Stimulated activated CD8-positive, alpha-beta memory T cell treated with anti-CD3 and anti-CD28 coated beads, Interleukin-15, amount 100 ng/mL, for 48 hours (primary cell): ENCODE measurements around the gene LMO1.

Experiments
- DNase-seq, 2 donors: peaks; one replicate each; pipeline ENCODE4 v3.0.0-alpha.2; 2020; ENCODE audit warnings: low read depth in 2 of 2

LMO1 gene

DNA sequence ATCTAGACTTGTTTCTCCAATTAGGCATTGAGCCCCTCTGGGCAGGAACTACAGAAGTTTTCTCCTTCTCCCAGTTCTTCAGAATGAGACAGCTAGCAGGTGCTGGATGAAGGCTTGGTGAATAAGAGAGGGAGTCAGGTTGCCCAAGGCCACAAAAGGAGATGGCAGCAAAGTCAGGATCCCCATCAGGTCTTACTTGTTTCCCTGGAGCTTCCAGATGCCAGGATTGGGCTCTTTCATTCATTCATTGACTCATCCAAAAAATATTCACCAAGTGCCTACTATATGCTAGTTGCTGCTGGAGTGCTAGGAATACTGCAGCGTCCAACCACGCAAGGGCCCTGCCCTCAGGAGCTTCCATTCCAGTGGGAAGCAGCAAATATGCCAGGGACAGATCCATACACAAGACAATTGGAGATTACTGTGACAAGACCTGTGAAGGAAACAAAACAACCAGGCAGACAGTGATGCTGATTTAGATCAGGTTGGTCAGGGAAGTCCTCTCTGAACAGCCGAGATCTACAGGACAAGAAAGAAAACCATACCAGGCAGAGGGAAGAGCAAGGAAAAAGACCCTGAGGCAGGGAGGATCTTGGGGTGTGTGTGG, 24.6 kb upstream of the LMO1 start:
- no peak for DNase-seq

- no peak for DNase-seq
Observed at GRCh38 chr11:8287703-8288102, 24.0 kb upstream of the LMO1 start.

DNA sequence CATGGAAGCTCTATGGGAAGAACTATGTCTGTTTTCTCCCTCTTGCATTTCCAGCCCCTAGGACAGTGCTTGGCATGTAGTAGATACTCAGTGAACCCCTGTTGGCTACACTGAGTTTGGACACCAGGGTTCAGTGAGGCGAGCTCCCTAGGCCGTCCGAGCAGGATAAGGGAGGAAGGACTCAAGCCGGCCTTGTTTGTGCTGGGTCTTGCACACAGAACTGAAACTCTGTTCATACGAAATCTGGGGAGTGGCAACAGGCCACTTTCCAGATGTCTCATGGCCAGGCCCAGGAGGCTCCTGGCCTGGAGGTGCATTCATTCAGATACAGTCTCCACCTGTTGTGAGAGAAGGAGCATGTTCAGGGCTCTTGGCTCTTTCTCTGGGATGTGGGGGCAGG, 23.6 kb upstream of the LMO1 start:
- no peak for DNase-seq

- DNase-seq, result no peak
Observed at GRCh38 chr11:8286886-8287285, 23.2 kb upstream of the LMO1 start.

GRCh38 chr11:8285796-8286195, 22.1 kb upstream of the LMO1 start:
- DNase-seq, result no peak

DNA sequence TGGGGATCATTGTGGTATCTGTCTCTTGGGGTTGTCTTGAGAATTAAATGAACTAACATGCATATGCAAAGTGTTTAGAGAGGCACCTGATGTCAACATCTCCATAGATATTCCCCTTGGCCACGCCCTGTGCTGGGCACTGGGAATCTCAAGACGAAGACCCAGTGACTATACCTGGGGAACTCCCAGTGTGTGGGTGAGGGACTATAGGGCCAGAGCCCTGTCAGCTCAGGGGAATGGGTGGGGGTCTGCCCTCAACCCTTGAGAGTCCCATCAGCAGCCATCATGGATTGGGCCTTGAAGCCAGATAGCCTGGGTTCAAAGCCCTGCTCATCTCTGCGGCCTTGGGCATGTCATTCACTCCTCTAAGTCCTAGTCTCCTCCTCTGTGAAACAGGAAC, 21.6 kb upstream of the LMO1 start:
- DNase-seq, result no peak

GRCh38 chr11:8283465-8284230, 20.0 kb upstream of the LMO1 start:
- no peak for DNase-seq

DNA sequence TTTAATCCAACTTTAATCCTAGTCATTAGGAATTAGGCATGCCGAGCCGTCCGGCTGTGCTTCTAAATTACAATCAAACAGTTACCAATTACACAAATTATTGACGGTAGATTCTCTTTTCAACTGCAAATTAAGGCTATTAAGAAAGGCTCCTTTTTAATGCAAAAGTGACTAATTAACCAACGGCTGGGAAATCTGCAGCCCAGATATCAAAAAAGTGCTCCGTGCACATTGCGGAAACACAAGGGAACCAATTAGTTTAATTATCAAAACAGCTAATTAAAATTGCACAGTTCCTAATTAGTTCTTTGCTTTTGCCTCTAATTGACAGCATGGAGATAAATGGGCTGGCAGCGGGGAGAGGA, 19.4 kb upstream of the LMO1 start:
- no peak for DNase-seq

- DNase-seq, result no peak
Observed at GRCh38 chr11:8282631-8283030, 19.0 kb upstream of the LMO1 start.

DNA sequence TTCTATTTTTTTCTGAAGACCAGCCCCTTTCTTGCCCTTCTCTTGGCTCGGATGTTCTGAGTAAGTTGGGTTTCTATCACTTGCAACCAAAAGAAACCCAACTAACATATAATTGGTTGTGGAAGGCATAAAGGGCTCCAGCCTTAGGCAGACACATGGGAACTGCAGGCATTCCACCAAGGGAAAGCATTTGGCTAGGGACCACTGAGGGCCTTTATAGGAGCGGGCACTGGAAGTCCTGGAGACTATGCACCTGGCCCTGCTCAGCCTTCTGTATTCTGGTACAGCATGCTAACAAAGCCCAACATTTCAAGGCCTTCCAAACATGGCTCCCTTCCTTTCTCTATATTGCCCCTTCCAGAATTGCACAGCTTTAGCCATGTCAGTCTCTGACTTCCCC, 17.6 kb upstream of the LMO1 start:
- DNase-seq, result no peak

DNA sequence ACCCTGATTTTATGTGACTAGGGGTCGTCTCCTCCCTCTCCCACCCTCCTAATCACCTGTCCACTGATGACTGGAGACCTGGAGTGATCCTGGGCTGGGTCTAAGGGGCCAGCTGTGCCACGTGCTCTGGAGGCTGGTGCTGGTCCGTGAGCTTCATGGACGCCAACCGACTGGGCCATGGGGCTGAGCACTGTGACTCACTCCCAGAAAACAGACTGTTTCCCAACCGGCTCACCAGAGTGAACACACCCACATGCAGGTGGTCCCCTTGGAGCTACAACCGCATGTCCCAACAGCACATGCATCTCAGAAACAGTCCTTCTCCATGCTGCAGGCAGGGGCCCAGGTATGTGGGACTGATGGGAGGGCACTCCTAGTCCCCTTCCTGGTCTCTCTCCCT, 14.0 kb upstream of the LMO1 start:
- no peak for DNase-seq

GRCh38 chr11:8276528-8276927, 12.8 kb upstream of the LMO1 start:
- DNase-seq, result no peak

DNA sequence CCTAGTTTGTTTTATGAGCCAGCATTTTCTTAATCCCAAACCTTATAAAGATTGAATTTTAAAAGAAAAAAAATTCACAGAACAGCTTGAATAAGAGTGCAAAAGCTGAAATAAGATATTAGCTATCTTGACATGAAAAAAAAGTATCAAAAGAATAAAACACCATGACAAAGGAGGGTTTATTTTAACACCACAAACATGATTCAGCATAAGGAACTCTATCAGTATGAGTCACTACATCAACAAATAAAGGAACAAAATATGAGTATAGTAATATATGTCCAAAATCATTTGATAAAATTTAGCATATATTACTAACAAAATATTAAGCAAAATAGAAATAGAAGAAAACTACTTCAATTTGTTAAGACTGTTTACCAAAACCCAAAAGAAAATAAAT, 9.6 kb upstream of the LMO1 start:
- no peak for DNase-seq

GRCh38 chr11:8271106-8271886, 7.6 kb upstream of the LMO1 start:
- DNase-seq, result no peak

DNA sequence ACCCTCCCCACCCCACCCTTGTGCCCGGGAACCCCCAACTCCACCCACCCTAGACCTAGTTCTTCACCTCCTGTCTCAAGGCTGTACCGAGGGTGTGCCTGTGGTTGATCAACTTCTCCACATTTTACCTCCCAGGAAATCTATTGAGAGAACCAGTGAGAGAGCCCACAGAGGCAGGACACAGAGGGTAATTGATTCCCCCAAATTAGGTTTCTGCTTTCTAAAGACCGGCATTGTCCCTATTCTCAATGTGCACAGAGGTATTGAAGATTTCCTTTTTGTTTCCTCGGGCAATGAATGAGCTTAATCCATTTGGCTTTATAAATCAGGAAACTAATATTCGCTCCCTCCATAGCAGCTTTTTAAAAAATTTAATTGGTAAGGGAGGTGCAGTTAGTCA, 6.0 kb upstream of the LMO1 start:
- no peak for DNase-seq

DNA sequence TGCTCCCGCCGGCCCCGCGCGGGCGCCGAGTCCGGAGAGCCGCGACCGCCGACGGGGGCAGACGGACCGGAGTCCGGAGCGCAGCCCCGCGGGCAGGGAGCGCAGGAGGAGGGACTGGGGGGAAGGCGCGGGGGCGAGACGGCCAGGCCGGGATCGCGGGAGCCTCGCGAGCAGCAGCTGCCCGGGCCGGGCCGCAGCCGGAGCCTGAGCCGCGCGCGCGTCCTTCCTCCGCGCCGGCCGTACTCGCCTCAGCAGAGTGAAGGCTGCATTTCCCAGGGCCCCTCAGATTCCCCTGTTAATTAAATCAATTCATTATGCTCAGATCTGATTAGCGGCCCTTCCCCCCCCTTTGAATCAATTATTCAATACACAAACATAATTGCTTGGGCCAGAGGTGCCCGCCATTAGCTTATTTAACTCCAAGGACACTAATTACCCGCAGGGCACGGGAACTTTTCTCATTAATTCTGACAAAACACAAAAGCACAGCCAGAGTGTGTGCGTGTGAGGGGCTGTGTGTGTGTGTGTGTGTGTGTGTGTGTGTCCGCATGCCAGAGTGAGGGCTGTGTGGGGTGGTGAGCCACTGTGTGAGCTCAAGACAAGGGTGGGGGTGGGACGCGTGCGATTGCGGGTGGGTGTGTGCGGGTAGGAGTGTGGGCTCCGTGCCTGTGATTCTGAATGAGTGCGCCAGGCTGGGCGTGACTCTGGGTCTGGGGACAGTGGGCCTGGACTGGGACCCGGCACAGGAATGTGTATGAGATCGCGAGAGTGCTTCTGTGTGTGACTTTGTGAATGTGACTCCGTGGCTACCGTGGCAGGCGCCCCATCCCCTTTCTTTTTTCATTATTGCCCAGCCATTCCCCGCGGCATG, 5.1 kb upstream of the LMO1 start:
- DNase-seq, result no peak

- no peak for DNase-seq
Observed at GRCh38 chr11:8267831-8268529, 4.3 kb upstream of the LMO1 start.

GRCh38 chr11:8267280-8267679, 3.6 kb upstream of the LMO1 start:
- DNase-seq, result no peak

DNA sequence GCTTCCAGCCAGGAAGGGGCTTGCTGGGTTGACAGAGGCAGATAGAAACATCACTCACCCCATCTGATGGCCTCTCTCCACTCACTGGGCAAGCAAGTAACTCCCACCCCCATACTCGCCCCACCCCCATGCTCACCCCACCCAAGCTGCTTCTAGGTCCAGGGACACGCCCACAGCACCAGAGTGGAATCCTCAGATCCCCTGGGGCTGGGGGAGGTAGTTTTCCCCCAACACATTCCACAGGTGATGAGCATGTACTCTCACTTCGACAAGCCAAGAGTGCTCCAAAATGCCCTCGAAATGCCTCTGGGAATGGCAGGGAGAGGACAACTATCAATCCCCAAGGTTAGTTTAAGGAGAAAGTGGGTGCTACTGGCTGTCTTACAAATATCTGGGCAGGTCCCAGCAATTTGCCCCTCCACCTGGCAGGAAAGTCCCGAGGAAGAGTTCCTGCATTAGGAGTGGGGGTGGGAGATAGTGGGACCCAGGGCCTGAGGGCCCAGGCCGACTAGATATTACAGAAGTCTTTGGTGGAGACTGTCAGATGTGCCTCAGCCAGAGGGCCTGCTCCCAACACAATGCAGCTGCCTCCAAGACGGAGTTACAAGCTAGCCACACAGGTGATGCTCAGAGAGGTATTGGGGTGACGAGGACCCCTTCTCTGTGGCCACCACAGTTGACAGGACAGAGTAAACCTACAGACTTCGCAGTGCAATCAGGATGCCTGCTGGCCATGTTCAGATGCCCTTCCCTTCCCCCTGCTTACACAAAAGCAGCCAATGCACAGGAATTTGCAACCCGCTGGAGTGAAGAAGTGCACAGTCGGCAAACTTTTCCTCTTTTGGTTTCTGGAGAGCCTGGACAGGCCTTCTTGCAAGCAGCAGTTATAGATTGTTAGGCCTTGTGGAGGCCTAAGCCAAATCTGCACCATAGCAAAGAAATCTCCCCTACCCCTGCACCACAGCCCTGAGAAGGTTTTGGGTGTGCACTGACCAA, 2.9 kb upstream of the LMO1 start:
- DNase-seq, result no peak

DNA sequence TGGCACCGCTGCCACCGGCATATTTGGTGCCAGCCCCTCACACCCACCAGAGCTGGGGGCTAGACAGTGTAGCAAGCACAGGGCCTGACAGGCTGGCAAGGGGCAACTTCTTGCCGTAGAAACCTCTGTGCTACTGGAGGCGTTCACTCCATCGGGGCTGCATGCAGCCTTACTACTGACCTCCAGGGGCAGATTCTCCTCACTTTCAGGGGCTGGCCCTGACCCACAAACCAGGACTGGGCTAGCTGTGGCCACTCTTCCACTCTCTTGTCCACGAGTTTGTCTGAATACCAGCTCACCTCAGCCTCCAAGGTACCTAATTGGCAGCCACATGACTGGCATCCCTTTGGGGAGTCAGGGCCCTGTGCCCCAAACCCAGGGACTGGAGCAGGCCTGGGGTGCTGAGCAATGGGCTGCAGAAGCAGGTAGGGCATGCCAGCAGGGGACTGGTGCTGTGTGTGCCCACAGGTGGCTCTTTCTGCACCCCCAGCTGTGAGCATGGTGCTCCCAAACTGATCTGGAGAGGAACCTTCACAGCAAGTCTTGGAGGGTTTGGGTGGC, 2.1 kb upstream of the LMO1 start:
- DNase-seq, result no peak
